Activated CD4-positive, CD25-positive, alpha-beta regulatory T cell (primary cell): ENCODE results near the gene ACTR3.
"Not testable (repeated sequence)": the region's sequence is repeated elsewhere in the genome, so short reads cannot be mapped to it uniquely, and the experiment has no call there.

Experiments used
- DNase-seq, 4 experiments: peaks; one replicate each; lab custom pipeline; 2025; lab: John Stamatoyannopoulos, UW

ACTR3 gene

GRCh38 chr2:113889471-113890252, at the start of gene ACTR3:
TSS of gene ACTR3 (plus strand) at chr2:113890089. CDS start at chr2:113890280, 191 bp downstream.
- DNase-seq, result peak; percentile 93 to 97 (median 95)

GRCh38 chr2:113840518-113840917, 49.4 kb upstream of the ACTR3 start:
- DNase-seq, result no peak

- DNase-seq, result no peak
These were observed 46.8 kb upstream of the ACTR3 start for GRCh38 chr2:113842919-113843736.

- DNase-seq, result not testable (repeated sequence)
These were observed 46.2 kb upstream of the ACTR3 start for GRCh38 chr2:113843737-113844050.

GRCh38 chr2:113845261-113845660, 44.6 kb upstream of the ACTR3 start:
- no peak for DNase-seq

GRCh38 chr2:113845796-113846195, 44.1 kb upstream of the ACTR3 start:
- not testable (repeated sequence) for DNase-seq

- DNase-seq, result no peak
These were observed 43.5 kb upstream of the ACTR3 start for GRCh38 chr2:113846429-113846828.

- no peak for DNase-seq
These were observed 42.7 kb upstream of the ACTR3 start for GRCh38 chr2:113847144-113847543.

GRCh38 chr2:113848758-113849415, 41.0 kb upstream of the ACTR3 start:
- DNase-seq, result no peak

GRCh38 chr2:113850687-113851086, 39.2 kb upstream of the ACTR3 start:
- DNase-seq, result no peak

GRCh38 chr2:113851640-113852039, 38.2 kb upstream of the ACTR3 start:
- DNase-seq, result no peak

GRCh38 chr2:113854208-113854607, 35.7 kb upstream of the ACTR3 start:
- DNase-seq, result no peak

- no peak for DNase-seq
These were observed 34.7 kb upstream of the ACTR3 start for GRCh38 chr2:113854970-113855740.

GRCh38 chr2:113857464-113857863, 32.4 kb upstream of the ACTR3 start:
- DNase-seq, result no peak

- no peak for DNase-seq
These were observed 31.1 kb upstream of the ACTR3 start for GRCh38 chr2:113858764-113859163.

GRCh38 chr2:113861740-113862139, 28.1 kb upstream of the ACTR3 start:
- no peak for DNase-seq

GRCh38 chr2:113863144-113863543, 26.7 kb upstream of the ACTR3 start:
- no peak for DNase-seq

- no peak for DNase-seq
These were observed 22.3 kb upstream of the ACTR3 start for GRCh38 chr2:113867571-113867970.

- no peak for DNase-seq
These were observed 20.6 kb upstream of the ACTR3 start for GRCh38 chr2:113869253-113869652.

- DNase-seq, result no peak
These were observed 17.7 kb upstream of the ACTR3 start for GRCh38 chr2:113872201-113872600.

GRCh38 chr2:113873867-113874266, 16.0 kb upstream of the ACTR3 start:
- DNase-seq, result no peak

- DNase-seq, result no peak
These were observed 14.8 kb upstream of the ACTR3 start for GRCh38 chr2:113875135-113875534.
